Stimulated activated CD8-positive, alpha-beta memory T cell treated with anti-CD3 and anti-CD28 coated beads, Interleukin-4, amount 100 ng/mL, for 1 hour (primary cell): ENCODE measurements around the gene MITF.

ENCODE experiments used
- DNase-seq, 2 donors: peaks; one replicate each; pipeline ENCODE4 v3.0.0-alpha.2; 2020; ENCODE audit warnings: low read depth in 2 of 2, low spot score in 1 of 2

The MITF gene

DNA sequence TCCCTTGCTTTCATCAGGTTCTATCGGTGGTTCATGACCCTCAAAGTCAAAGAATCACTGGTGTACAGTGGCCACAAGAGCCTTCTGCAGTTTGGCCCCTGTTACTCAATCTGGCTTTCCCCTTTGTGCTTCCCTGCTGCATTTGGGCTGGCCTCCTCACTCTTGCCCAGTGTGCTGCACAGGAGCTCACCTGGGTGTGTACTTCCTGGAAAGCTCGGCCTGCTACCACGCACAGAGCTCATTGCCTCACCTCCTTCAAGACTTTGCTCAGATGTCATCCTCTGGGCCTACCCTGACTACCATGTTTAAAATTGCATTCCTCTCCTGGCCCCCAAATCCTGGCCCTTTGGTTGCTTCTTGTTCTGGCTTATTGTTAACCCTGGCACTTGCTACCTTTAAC is 90.9 kb downstream of the MITF start:
- no peak for DNase-seq

DNA sequence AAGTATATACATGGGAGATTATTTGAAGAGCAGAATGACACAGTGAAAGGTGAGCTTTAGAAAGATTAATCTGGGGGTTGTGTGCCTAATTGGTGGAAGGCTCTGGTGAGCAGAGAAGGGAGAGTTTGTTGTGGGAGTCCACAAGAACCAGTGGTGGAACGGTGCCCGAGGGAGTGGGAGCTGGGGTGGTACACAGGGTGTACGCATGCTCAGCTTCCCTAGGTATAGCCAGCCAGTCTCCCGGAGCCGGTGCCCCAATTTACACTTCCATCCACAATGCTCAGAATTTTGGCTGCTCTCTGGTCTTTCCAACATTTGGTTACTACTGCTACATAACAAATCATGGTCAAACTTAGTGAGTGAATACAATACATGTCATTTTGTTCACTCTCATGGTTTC is 92.5 kb downstream of the MITF start:
- no peak for DNase-seq

GRCh38 chr3:69833591-69833990 is 94.3 kb downstream of the MITF start:
- no peak for DNase-seq

- DNase-seq, result no peak
Observed at GRCh38 chr3:69838217-69838616, 99.0 kb downstream of the MITF start.

GRCh38 chr3:69838696-69839515 is 99.6 kb downstream of the MITF start:
- DNase-seq, result no peak

- no peak for DNase-seq
Observed at GRCh38 chr3:69842351-69842750, 103.1 kb downstream of the MITF start.

- no peak for DNase-seq
Observed at GRCh38 chr3:69842789-69843188, 103.5 kb downstream of the MITF start.

GRCh38 chr3:69844706-69845105 is 105.4 kb downstream of the MITF start:
- DNase-seq, result no peak

DNA sequence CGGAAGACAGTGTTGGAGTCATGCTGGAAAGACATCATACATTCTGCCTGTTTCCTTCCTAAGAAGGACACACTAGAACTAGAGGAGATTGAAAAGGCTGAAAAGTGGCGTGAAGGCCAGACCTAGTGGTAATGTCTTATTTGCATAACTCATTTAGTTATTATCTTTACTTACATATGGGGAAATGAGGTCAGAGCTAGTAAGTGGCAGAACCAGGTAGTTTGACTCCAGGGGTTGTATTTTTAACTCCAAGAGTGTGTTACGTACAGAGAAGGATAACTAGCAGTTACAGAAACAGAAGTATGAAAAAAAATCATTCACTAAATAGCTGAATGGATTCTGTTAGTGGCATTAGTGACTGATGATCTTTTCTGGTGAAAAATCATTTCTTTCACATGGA is 108.0 kb downstream of the MITF start:
- DNase-seq, result no peak

DNA sequence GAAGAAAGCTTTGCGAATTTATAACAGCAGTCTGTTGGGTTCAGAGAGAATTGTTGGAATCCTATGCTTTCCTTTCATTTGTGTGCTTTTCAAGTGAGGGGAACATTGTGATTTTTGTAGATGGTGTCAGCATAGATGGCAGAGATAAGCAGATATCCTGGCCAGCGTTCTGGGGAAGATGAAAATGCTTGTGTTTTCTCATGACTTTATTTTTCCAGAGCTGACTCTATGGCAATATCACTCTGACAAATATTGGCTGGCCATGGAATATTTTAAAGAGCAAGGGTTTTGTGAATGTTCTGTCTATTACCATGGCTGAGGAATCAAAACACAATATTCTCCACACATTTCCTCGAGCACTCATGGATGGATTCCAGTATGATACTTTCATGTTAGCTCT is 108.8 kb downstream of the MITF start:
- DNase-seq, result no peak

GRCh38 chr3:69850849-69851248 is 111.6 kb downstream of the MITF start:
- DNase-seq, result no peak

DNA sequence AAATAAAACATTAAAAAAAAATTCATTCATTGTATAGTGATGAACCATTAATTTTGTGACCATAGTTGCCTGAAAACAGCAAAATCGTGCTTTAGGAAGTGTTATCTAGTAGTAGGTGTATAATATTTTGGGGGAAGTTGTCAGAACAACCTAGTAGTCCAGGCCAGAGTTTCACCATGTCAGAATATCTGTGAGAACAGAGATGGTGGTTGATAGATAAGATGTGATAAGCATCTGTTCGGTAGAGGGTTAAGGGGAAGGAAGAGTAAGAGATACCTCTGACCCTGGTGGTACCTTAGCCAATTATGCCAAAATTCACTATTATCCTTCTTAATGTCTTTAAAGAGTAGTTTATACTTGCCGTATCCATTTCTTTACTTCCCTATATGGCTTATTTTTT is 113.8 kb downstream of the MITF start:
- DNase-seq, result no peak

- DNase-seq, result no peak
Observed at GRCh38 chr3:69855436-69856162, 116.3 kb downstream of the MITF start.

DNA sequence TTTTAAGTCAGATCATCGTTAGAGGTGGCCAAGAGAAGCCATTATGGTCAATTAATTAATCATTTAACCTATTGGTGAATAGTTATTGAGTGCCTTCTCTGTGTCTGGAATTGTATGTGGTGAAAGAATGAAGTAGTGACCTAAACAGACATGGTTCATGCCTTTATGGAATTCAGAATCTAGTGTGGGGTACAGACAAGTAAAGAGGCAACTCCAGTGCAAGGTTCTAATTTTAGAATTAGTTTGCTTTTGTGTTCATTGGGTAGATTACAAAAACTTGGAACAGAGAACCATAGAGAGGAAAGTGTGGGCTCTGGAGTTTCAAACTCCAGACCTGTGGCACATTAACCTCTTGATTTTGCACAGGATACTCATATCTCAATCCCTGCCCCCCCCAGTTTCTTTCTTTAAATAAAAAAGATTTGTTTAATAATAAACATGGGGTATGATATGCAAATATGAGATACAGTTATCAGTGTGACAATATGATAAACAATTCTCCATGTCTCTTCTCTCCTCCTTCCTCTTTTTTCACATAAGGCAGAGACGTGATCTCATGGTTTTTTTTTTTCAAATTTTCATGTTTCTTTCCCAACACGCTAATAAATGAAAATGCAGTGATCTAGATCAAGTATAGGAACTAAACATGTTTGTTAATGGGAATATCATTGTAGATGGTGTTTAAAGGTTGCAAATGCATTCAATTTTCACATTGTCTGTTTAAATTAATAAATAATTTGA is 117.9 kb downstream of the MITF start:
- no peak for DNase-seq

DNA sequence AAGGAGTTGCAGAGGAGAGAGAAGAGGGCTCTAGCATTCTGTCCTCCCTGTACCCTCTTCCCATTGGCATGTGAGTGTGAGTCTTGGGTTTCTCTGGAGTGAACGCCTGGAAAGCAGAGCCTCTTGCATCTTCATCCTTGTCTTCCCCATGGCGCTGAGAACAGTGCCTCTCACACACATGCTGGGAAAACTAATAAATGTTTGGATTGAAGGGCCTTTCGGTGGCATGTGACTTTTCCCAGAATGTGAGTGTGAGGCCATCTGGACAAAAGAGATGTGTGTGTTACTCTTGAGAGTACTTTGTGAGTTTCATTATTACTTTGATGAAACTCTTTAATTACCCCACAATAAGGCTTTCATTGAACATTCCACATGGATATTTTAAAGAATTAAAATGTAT is 122.3 kb downstream of the MITF start:
- no peak for DNase-seq

GRCh38 chr3:69864141-69864540 is 124.9 kb downstream of the MITF start:
- no peak for DNase-seq

DNA sequence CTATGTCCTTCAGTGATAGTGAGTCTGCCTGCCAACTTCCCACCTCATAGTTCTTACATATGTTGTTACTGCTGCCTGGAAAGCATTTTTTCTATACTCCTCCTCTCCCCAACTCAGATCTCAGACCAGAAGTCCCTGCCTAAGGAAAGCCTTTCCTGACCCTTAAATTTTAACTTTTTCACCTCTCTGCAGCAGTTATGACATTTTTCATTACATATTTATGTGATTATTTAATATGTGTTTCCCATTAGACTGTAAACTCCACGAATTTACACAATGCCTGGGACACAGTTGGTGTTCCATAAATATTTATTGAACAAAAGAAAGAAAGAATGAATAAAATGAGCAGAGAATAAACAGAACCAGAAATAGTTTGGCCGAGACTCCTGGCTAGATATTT is 125.5 kb downstream of the MITF start:
- DNase-seq, result no peak

DNA sequence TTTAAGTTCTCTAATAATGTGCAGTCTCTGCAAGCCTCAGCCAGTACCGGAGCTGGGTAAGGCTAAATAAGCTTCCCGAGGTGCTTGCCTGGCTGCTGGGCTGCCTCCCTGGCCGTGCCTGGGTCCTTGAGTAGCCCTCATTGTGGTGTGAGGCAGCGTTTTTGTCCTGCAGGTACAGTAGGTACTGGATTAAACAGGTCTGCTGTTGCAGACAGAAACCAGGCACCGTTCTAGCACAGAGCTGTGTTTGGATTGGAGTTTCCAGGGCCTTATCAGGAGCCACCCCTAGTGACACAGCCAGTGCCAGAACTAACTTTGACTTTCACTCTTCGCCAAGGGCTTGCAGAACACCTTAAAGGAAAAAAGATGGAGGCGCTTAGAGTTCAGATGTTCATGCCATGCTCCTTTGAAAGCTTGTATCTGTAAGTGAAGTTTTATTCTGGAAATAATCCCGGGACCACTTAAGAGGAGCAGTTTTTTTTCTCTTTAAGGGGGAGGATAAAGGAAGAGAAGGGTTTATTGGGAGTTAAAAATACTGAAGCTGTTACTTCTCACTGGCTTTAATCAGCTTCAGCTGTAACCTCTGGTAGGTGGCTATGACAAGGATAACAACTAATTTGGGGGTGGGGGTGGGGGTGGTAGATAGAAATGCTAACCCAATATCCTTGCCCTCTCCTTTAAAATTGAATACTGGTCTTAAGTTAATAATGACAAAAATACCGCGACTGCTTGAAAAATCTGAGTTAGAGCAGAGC is 126.8 kb downstream of the MITF start:
- no peak for DNase-seq

DNA sequence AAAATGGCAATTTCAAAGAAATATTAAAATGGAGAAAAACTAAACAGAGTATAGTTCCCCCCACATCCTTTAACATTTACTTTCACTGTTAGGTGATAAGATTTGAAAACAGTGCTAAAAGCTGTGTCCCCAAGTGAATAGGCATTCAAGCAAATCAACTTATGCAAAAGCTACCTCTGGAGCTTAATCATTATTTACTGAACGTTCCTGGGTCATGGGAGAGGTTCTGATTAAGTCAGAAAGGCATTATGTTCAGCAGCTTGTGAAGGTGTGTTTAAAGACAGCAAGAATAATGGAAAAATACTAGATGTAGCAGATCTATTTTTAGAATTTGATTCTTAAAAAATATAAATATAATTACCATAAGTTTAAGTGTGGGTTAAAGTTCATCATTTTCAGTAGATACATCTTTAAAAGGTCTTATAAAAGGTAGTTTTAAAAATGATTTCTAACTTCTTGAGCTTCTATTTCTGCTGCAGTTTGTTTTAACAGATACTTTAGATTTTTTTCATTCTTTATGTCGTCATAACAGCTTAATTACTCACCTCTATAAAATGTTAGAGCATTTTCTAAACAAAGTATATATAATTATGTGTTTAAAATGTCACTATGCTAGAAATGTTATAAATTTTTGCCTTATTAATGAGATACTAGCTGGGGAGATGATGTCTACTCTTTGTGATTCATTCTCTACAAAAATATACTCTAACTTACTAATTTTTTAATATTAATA is 127.9 kb downstream of the MITF start:
- no peak for DNase-seq

DNA sequence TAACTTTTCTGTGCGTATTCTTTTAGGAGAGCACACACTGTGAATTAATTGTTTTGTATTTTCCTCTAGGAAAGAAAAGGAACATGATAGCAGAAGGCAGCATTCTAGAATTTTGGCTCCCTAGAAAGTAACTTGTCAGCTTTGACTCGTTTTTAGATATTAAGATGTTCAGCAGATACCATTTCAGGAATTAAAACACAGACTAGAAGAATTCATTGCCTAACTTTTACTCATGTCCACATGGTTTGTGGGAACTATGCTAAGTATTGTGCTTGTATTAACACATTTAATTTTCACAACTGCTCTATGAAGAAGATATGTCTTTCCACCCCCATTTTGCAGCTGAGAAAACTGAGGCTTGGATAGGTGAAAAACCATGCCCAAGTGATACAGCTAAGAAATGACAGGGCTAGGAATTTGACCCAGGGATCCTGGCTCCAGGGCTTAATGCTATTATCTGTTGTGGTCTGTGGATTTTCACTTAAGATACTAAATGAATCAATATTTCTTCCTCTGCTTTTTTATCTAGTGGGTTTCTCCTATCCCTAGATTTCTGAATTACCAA is 128.8 kb downstream of the MITF start:
- no peak for DNase-seq
